GM21723 (cell line): ENCODE data around the gene TRIM66.

Experiments used
- ATAC-seq: cut with Tn5 transposase; IDR thresholded peaks from one replicate; pipeline ENCODE4 v1.9.1; 2021; ENCODE audit warnings: mild to moderate bottlenecking, moderate library complexity; ENCODE audit not compliant: unreplicated experiment

The TRIM66 gene

DNA sequence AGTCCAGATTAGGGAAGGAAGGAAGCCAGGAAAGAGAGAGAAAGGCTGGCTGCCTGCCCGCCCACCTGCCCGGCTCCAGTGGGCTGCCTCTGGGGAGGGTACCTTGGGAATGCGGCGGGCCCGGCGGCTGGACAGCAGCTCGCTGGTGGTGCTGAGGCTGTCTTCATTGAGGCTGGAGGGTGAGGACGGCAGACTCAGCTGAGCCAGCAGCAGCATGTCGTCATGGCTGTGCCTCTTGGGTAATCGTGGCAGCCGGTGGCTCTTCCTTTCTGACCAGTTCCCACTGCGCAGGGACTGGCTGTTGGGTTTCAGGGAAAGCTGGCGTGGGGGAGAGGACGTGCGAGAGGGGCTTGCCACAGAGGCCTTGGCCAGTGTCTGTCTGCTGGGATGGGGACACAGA lies 33.0 kb upstream of the TRIM66 start:
- no peak for ATAC-seq

DNA sequence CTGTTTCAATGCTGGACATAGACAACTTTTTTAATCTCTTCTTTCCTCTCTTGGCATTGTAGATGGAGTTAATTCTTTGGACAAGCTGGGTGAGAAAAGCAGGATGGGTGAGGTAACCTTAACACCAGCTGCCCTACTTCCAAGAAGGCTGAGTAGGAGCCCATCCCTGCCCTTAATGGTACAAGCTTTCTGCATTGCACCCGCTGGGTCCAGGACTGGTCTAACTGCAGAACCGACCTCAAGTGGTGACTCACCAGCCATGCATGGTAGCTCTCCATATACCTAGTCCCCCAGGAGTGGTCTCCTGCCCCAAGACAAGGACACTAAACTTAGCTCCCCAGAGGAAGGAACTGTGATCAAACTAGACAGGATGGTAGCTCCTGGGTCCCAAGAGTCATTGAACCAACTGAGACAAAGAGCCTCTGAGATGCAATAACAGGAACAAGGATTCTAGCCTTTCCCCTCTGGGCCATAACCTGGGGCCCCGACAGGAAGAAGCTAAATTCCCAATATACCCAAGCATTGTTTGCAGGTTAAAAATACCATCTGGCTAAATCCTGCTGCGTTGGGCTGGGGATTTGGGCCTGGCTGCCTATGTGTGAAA lies 32.3 kb upstream of the TRIM66 start:
- ATAC-seq = no peak

DNA sequence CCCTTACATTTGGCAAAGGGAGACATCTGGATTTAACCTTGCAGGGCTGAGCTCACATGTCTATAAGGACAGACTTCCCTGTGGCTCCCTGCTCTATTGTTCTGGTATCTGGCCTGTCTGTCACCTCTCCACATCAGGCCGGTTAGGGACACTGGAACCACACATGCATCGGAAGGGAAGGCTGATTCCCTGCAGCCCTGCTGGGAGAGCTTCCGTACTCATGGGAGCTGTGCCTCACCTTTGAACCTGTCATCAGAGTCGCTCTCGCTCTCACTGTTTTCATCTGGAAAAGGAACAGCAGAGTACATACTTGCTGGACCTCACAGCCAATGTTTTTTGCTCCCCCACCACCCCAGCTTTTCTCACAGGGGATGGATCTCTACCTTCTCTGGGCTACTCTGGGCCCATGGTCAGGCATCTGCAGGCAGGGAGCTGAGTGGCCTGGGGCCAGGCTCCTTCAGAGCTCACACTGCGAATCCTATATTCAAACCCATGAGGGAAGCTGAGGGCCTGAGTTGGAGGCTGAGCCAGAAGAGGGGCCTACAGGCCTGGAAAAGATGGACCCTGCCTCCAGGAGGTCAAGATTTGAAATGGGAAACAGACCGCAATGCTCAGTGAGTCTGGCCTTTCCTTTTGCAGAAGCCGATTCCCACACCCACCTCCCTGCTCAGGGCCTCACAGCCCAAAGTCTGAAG lies 31.4 kb upstream of the TRIM66 start:
- no peak for ATAC-seq

DNA sequence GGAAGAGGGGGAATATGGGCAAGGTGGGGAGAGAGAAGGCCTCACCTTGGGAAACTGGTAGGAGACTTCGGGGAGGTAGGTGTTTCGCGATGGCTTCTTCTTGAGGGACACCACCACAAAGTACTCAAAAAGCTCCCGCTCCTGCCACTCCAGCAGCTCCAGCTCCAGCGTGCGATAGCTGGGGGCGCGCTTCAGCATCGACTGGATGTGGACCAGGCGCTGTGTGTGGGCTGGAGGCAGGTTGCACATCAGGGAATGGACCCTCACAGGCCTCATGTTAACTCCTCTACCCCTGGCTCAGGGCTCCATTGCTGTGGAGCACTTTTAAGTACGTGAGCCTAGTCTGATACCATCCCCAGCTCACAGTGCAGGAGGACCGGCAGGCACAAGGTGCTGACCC lies 30.0 kb upstream of the TRIM66 start:
- ATAC-seq = no peak

DNA sequence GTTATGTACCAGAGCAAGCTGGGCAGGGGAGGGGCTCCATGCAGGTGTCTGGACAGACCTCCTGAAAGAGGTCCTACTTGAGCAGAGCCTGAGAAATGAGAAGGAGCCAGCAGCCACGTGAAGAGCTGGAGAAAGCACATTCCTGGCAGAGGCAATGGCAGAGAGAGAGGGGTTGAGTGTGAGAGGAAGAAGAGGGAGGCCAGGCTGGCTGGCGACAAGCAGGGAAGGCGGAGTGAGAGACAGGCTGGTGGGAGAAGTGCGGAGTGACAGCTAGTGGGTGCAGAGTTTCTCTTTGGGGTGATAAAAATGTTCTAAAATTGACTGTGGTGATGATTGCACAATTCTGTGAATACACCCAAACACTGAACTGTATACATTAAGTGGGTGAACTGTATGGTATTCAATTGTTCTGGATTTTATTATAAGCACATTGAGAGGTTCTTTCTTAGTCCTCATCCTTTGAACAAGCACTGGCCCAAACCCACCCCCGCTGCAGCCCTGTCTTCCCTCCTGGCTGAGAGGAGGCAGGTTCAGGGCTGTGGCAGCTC lies 29.5 kb upstream of the TRIM66 start:
- no peak for ATAC-seq

DNA sequence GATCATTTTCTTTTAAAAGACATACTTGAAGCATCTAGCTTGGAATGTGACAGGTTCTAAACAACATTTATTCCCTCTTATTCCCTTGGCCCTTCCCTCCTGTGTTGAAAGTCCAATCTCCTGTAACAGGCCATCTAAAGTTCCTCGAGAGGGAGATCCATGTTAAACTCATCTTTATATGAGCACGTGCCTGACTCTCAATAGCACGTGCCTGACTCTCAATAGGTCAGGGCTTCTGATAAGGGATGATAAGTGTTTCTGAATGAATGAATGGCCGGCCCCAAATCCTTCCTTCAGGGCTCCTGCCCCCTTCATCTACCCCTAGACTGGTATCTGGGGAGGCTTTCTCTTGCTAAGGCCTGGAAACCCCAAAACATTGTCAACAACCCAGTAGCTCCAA lies 27.3 kb upstream of the TRIM66 start:
- no peak for ATAC-seq

DNA sequence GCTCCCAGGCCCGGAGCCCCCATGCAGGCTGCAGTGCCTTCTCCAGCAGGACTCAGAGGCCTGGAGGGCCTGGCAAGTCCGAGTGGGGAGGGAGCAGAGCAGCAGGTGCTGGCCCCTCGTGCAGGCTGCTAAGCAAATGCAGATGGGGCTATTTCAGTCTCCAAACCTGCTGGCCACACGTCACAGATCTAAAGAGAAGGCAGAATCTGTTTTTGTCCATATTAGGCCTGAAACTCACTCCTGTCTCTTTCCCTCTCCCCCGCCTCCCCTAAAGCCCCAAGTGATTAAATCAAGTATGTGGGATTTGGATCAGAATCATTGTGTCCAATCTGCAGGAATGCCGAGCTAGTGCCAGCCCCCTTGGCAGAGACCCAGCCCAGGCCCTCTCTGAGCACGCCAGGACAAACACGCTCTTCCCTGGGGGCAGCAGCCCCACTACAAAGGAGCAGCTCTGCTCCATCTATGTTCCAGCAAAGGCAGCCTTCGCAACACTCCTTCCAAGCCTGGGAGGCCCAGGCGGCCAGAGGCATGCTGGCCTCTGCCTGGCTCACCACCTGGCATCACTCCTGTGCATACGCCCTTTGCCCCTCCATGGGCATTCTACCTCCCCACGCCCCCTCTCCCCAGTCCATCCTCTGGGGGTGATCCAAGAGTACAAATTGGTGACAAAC lies 26.7 kb upstream of the TRIM66 start:
- no peak for ATAC-seq

DNA sequence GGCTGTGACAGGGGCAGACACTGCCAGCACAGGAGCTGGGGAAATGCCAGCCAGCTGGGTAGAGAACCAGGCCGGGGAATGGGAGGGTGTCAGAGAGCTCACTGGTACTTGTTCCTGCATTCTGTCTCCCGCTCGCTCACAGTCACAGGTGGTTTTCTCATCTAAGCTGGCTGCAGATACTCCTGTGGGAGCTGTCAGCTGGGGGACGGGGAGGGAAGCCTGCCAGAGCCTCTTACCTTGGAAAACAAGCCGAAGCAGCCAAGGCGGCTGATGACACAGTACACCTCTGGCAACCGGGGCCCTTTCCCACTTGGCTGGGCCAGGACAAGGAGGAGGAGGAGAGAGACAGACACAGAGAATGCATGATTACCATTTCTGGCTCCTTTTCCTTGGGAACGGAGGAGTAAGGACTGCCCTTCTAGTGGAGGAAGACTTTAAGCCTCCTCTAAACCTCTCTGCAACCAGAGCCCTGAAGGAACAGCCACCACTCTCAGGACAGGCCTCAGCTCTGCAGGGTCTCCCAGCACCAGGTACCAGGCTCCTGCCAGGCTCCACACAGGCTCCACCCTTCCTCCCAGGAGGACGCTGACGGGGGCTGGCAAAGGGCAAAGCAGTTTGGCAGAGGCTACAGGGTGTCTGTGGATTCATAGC lies 25.2 kb upstream of the TRIM66 start:
- ATAC-seq = no peak

DNA sequence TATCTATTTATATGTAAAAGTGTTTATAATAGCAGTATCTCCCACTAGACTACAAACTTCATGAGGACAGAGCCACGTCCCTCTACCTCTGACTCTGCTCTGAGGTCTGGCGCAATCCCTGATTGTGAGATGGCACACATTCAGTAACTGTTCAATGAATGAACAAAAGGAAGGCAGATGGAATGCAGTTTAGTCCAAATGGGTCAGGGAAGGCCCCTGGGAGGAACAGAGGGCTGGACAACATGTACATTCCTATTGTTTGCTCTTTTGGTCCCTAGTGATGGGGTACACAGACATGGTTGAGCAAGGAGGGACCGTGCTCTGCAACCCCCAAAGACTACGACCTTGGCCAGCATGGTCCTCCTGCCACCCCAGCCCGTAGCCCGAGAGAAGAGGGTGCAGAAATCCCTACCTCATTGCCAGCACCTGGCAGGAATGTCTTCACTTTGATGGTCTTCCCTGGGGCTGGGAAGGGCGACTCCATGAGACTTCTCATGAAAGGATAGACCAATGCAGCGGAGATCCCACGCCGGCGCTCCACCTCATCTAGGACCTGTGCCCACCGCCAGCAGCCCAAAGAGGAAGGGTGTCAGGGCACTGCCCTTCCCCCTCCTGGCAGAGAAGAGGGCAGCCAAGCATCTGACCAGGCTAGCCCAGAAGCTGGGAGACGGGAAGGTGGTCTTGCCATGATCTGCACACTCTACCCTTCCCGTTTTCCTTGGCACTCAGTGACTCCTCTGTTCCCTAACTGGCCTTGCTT lies 24.4 kb upstream of the TRIM66 start:
- no peak for ATAC-seq

DNA sequence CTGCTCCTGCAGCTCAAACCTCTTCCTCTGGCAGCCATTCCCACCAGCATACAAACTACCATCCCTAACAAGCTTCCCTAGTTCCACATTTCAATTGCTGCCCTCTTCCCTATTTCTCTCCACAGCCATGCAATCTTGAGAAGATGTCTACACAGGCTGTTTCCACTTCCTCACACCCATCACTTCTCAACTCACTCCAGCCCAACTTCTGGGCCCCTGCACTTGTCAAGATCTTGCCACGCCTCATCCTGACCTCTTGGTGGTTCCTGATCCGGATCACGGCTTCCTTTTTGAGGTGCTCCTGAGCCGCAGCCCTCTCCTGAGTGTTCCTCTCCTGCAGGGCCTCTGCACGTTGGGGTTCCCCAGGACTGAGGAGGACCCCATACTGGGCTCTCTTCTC lies 22.7 kb upstream of the TRIM66 start:
- no peak for ATAC-seq

DNA sequence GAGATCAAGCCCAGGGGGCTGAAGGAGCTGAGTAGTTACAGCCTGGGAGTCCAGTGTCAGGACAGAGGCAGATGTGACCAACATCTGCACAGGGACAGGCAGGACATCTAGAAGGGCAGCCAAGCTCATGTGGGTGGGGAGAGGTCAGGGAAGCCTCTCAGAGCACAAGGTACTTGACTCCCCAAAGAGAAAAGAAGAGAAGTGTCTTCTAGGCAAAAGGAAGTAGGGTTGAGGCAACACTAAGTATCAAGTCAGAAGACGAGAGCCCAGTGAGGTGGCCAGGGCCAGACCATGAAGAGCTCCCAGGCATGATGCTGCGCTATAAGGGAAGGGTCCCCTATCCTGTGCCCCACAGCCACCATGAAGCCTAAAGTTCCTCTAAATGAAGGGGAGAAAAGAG lies 21.7 kb upstream of the TRIM66 start:
- ATAC-seq = no peak

DNA sequence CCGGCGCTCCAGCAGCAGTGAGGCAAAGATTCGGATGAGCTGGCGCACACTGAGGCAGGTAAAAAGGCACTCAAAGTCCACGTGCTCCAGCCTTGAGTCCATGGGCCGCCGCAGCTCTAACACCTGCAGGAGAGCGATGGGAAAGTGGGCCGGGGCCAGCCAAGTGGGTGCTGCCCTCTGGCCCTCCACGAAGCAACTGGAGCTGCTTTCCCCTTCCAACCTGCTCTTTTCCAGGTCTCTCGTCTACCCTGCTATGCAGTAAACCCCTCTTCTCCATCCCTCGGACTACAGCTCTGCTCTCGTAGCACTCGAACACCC lies 20.1 kb upstream of the TRIM66 start:
- ATAC-seq = no peak

DNA sequence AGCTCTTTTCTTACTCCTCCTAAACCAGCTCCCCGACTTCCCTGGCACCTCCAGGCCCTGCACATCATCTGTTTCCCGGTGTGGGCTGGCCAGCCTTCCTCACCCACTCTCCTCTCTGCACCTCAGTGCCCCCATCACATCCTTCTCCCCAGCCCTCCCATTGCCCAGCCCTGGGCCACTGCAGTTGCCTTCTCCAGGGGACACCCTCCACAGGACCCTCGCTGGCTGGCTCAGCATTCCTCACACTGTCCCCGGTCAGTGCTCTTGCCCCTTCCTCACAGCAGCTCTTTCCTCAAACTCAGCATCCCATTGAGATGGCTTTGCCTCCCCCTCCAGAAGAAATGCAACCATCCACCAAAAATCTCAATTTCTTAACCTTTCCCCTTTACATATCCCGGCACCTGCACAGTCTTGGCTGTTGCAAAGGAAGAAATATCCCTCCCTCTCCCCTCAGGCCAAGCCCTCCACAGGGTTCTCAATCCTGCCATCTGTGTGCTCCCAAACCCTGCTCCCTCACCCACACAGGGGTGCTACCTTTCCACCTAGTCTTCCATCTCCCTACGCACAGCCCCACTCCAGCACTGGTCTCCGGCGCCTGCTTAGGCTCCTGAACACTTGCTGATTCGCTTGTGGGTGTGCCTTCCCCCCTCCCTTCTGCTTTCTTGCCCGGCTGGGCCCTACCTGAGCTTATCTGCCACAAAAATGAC lies 19.6 kb upstream of the TRIM66 start:
- no peak for ATAC-seq

DNA sequence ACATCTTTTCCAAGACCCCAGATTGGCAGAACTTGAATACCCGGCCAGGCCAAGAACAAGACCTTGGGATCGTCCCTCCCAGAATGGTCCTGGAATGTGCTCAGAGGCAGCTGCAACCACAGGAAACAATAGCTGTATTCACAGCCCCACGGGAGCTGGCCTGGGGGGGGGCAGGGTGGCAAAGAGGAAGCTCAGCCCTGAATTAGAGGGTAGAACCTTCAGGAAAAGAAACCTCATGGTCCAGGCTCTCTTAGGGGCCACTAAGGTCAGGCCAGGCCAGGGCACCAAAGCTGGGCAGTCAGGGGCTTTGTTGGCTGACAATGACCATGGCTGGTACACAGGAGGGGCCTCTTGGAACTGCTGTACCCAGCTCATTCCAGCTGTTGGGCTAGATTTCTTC lies 17.4 kb upstream of the TRIM66 start:
- no peak for ATAC-seq

DNA sequence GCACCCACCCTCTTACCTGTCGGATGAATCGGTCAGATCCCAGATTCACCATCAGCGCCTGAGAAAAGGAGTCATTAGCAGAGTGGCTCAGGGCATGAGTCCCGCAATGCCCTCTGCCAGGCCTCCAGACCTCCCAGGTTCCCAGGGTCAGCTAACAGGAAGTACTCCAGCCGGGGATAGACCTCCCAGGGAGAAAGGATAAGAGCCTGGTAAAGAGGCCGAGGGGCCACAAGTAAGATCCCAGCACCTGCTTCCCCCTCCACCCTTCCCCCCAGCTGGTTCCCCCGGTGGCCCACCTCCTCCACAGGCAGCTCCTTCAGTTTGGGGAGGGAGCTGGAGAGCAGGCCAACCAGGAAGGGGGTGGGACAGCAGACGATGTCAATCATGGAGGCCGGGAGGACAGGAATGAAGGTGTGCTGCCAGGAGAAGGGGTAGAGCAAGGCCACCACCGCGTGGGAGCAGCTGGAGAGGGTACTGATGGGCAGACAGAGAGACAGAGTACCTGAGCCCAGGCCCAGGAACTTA lies 16.5 kb upstream of the TRIM66 start:
- ATAC-seq = no peak

DNA sequence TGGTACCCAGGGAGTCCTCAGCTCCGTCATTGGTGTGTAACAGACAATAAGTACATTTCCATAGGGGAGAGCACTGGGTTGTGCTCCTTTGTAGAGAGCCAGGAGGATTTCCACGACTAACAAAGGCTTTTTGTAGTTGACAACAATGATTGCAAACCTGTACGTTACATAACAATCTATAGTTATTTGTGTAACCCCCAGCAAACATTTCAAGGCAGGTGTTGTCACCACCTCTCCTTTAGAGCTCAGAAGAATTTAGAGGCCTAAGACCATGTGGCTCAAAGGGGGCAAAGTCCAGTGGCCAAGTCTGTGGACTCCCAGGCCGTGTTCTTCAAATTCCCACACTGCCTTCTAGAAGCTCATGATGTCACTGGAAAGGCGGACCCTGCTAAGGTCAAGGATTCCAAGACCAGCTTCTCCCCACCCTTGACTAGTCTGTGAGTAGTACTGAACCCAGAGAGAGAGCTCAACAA lies 15.9 kb upstream of the TRIM66 start:
- ATAC-seq = no peak

DNA sequence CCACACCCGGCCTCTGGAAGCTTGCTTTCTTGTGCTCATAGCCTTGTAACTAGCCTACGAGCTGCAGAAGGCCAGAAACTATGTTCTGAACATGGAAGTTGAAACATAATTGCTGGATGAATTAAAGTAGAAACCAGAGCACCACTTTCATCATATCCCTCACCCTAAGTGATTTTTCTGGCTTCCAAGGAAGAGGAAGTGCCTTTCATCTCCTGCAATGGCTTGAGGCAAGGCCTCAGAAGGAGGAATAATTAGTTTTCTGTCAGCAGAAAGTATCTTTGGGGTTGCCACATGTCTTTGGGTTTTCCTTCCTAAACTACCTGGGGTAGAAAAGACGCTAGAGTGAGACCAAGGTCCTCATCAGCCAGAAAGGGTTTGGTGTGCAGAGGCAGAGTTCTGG lies 14.6 kb upstream of the TRIM66 start:
- no peak for ATAC-seq

DNA sequence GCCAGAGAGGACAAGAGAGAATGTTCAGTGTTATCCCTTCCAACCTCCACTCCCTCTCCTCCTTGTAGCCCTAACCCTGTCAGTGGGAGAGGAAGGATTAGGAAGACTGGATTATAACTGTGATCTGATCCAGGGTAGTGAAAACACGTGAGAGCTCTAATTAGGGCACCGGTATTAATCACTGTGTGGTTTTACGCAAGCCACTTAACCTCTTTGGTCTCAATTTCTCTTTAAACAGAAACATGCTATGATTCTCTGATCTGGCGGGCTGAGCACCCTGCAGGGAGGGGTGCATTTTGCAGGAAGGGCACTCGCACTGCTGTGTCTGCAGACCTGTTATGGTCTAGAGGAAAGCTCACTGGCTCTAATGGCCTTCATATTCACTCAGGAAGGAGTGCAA lies 11.7 kb upstream of the TRIM66 start:
- ATAC-seq = no peak

DNA sequence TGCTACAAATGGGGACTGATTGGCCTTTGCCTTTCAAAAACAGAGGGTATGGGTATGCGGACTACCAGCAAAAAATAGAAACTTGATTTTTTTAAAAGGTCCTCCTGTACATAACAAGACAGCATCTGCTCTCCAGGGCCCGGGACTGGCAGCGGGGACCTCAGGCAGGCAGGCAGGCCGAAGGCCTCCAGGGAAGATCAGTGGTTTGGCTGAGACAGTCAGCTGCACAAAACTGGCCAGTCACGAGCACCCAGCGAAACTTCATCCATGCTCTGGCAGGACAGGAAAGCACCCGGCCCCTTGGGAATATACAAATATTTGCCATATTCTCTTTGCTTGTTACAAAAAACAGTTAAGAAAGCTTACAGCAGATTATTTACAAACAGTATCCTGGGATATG lies 11.1 kb upstream of the TRIM66 start:
- no peak for ATAC-seq

DNA sequence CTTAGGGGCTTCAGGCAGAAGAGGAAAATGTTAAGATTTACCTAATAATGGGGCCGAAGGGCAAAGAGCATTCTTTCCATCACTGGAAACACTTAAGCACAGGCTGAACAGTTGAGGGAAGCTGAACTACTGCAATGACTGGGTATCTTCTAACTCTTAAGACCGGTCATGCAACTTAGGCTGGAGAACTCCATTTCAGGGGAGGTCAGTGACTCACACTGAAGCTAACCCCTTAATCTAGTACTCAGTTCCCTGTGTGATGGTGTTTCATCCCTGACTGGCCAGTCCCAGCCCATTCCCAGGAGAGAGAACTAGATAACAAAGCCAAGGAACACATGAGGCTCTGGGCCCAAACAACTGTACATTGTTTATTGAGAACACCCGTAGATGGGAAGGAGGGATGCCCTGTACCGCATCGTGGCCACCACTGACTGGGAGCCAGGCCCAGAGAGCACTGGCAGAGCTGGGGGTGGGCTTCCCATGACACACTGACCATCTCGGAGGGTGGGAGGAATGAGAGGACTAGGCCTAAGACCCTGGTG lies 10.6 kb upstream of the TRIM66 start:
- ATAC-seq = no peak
